ENCODE data around the gene ZNF621.

DNA sequence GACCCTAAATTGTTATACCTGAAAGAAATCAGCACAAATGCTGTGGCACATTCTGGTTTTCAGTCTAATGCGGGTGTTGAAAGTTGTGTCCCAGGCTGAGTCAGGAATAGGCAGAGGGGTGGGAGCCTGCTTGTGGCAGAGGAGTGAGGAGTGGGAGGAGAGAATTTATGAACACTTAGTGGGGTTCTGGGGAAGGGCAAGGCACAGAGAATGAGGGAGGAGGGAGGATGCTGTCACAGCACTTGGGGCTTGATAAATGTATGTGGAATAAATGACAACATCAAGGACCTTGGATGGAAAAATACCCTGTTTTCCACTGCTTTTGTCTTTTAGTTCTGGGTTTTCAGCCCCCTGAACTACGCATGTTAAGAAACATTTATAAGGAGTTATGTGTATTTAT, 49.3 kb downstream of the ZNF621 start:
- TF ChIP-seq RFX5 (IDR thresholded peaks at IDR 0.05; ENCODE audit: borderline replicate concordance, low read depth, low read length) (no peak), RAD21 (IDR thresholded peaks at IDR 0.05 in 1 of 2, conservative IDR thresholded peaks at IDR 0.05 in 1 of 2; ENCODE audit: low read depth in 2 of 2, low read length in 2 of 2) (no peak), CTCF (IDR thresholded peaks at IDR 0.05; ENCODE audit: control extremely low read depth in 1 of 3, insufficient read depth in 1 of 3, low read depth in 1 of 3, low read length in 3 of 3) (no peak), EP300 (IDR thresholded peaks at IDR 0.05; ENCODE audit: borderline replicate concordance in 1 of 2, low read depth in 2 of 2, low read length in 2 of 2) (no peak), POLR2AphosphoS5 (IDR thresholded peaks at IDR 0.05; ENCODE audit: low read depth, low read length) (no peak), PHF8 (conservative IDR thresholded peaks at IDR 0.05; ENCODE audit: low read depth, low read length) (no peak), EGR1 (IDR thresholded peaks at IDR 0.05; ENCODE audit: borderline replicate concordance, low read depth, low read length) (no peak), EZH2 (IDR thresholded peaks at IDR 0.05; ENCODE audit: low read depth, low read length, severe bottlenecking) (no peak)
- TF ChIP-seq, protein P1, sequence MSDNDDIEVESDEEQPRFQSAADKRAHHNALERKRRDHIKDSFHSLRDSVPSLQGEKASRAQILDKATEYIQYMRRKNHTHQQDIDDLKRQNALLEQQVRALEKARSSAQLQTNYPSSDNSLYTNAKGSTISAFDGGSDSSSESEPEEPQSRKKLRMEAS (IDR thresholded peaks at IDR 0.05): no peak

Data from H1 (cell line).